Osteocyte (in vitro differentiated cells): ENCODE results near the gene PLK5. TPM values are rescaled to one million over a fixed set of nuclear protein-coding genes. Genes with fewer than 3 reads are reported as not detected.
"Not testable (repeated sequence)": the region's sequence is repeated elsewhere in the genome, so short reads cannot be mapped to it uniquely, and the experiment has no call there.

Experiments used
- DNase-seq: peaks from one replicate; pipeline ENCODE4 v3.0.0; 2021; ENCODE audit warnings: mixed read lengths; ENCODE audit not compliant: unreplicated experiment; ENCODE audit errors: extremely low spot score
- H3K27ac Mint-ChIP-seq: one replicate; pipeline ENCODE4 v1.8.0; 2021; ENCODE audit warnings: mild to moderate bottlenecking, mixed read lengths; ENCODE audit not compliant: unreplicated experiment
- H3K27me3 Mint-ChIP-seq: one replicate; pipeline ENCODE4 v1.8.0; 2021; ENCODE audit warnings: mixed read lengths; ENCODE audit not compliant: unreplicated experiment
- H3K36me3 Mint-ChIP-seq: one replicate; pipeline ENCODE4 v1.8.0; 2021; ENCODE audit warnings: mixed read lengths; ENCODE audit not compliant: unreplicated experiment
- H3K4me1 Mint-ChIP-seq: one replicate; pipeline ENCODE4 v1.8.0; 2021; ENCODE audit warnings: mixed read lengths; ENCODE audit not compliant: unreplicated experiment
- H3K4me3 Mint-ChIP-seq: one replicate; pipeline ENCODE4 v1.8.0; 2021; ENCODE audit warnings: mild to moderate bottlenecking, moderate library complexity, mixed read lengths; ENCODE audit not compliant: unreplicated experiment
- H3K9me3 Mint-ChIP-seq: one replicate; pipeline ENCODE4 v1.8.0; 2021; ENCODE audit warnings: mixed read lengths; ENCODE audit not compliant: unreplicated experiment
- CTCF ChIP-seq: fragments of 200-600 bp; sonication (generic); IDR thresholded peaks from 2 replicates; pipeline ENCODE4 v1.5.0; 2021; ENCODE audit warnings: antibody characterized with exemption, mild to moderate bottlenecking, moderate library complexity
- long read RNA-seq: library from polyadenylated mRNA; unstranded; transcript quantifications from one replicate; pipeline ENCODE4 v2.0.0, GENCODE V29; 2021
- total RNA-seq: library from RNA; stranded (reverse); gene quantifications from 2 replicates; pipeline ENCODE4 v1.2.1, GENCODE V29; 2021

Gene PLK5
- 0.54 TPM in 1 of 2 replicates, not detected in the other for total RNA-seq
- long read RNA-seq, result 0 reads

- peak within 1 kb of the TSS; percentile 36 for H3K4me3 Mint-ChIP-seq
- no peak for TF ChIP-seq CTCF
- DNase-seq, result no peak
Measured at GRCh38 chr19:1523412-1524286, at the start of gene PLK5. PLK5 (plus strand) TSS chr19:1524077; CDS start chr19:1526997, 2,920 bp downstream.

GRCh38 chr19:1474765-1475351 is 49.0 kb upstream of the PLK5 start:
- TF ChIP-seq CTCF, result no peak
- Mint-ChIP-seq H3K27ac (no peak overlapping the region), H3K9me3 (no peaks in the 10 kb centered on the region), H3K36me3 (peaks cover 4% of the 10 kb centered on the region), H3K27me3 (peaks cover 2% of the 10 kb centered on the region), H3K4me1 (peaks cover 24% of the 10 kb centered on the region), H3K4me3 (no peak overlapping the region)
- no peak for DNase-seq

More at GRCh38 chr19:1523412-1524286, at the start of gene PLK5:
- Mint-ChIP-seq H3K27me3 (peaks cover 17% of the 10 kb centered on the region), H3K27ac (no peak within 1 kb of the TSS), H3K36me3 (no peaks in the 10 kb centered on the region), H3K4me1 (peaks cover 4% of the 10 kb centered on the region), H3K9me3 (no peaks in the 10 kb centered on the region)

- H3K4me1 Mint-ChIP-seq, result peaks cover 20% of the 10 kb centered on the region
- TF ChIP-seq CTCF, result no peak
- H3K4me3 Mint-ChIP-seq, result no peak overlapping the region
- H3K27ac Mint-ChIP-seq, result no peak overlapping the region
- no peaks in the 10 kb centered on the region for H3K27me3 Mint-ChIP-seq
- peaks cover 4% of the 10 kb centered on the region for H3K36me3 Mint-ChIP-seq
- H3K9me3 Mint-ChIP-seq, result no peaks in the 10 kb centered on the region
- DNase-seq, result no peak
Measured at GRCh38 chr19:1475751-1476437, 48.0 kb upstream of the PLK5 start.

GRCh38 chr19:1477056-1477455 is 46.8 kb upstream of the PLK5 start:
- H3K4me3 Mint-ChIP-seq, result peak overlapping the region; percentile 29
- not testable (repeated sequence) for H3K27me3 Mint-ChIP-seq, H3K9me3 Mint-ChIP-seq, DNase-seq, H3K27ac Mint-ChIP-seq, H3K36me3 Mint-ChIP-seq
- H3K4me1 Mint-ChIP-seq, result peaks cover 17% of the 10 kb centered on the region

- Mint-ChIP-seq H3K36me3 (peaks cover 2% of the 10 kb centered on the region), H3K4me1 (peaks cover 17% of the 10 kb centered on the region), H3K27me3 (no peaks in the 10 kb centered on the region), H3K27ac (peak within 1 kb of the TSS; percentile 97), H3K9me3 (no peaks in the 10 kb centered on the region), H3K4me3 (peak within 1 kb of the TSS; percentile 99)
- no peak for TF ChIP-seq CTCF
- peak; percentile 97 for DNase-seq
Measured at GRCh38 chr19:1478934-1479707, 44.8 kb upstream of the PLK5 start, which contains the start of gene C19orf25. C19orf25 (minus strand) TSS chr19:1479215; CDS start chr19:1478903, 312 bp downstream.
